GM23338 (cell line): Measurements from ENCODE around the gene COL4A1. TPM values are rescaled to one million over a fixed set of nuclear protein-coding genes. Genes with fewer than 3 reads are reported as not detected.

Source experiments
- ATAC-seq: fragments of 200-7000 bp; cut with Tn5 transposase; 3 replicates; pipeline ENCODE4 v1.9.1; 2020
- DNase-seq: peaks from one replicate; pipeline ENCODE4 v3.0.0-alpha.2; 2015; ENCODE audit warnings: low spot score
- H2AFZ ChIP-seq: fragments of 200-600 bp; sonication (generic); 2 replicates; pipeline ENCODE4 v1.8.0; 2016; ENCODE audit warnings: antibody characterized with exemption, mild to moderate bottlenecking, moderate library complexity
- H3F3A ChIP-seq: fragments of 200-600 bp; sonication (generic); replicated peaks from 2 replicates; pipeline ENCODE4 v1.8.0; 2017; ENCODE audit warnings: antibody characterized with exemption, mixed run types, low read depth
- H3K27ac ChIP-seq: fragments of 200-600 bp; sonication (generic); 2 replicates; pipeline ENCODE4 v1.6.1; 2016; ENCODE audit warnings: low read depth
- H3K27me3 ChIP-seq: fragments of 200-600 bp; sonication (generic); 2 replicates; pipeline ENCODE4 v1.8.0; 2016; ENCODE audit warnings: mild to moderate bottlenecking, mixed run types, moderate library complexity; ENCODE audit not compliant: insufficient read depth
- H3K36me3 ChIP-seq: fragments of 200-600 bp; sonication (generic); 2 replicates; pipeline ENCODE4 v1.8.0; 2016; ENCODE audit warnings: mild to moderate bottlenecking; ENCODE audit not compliant: insufficient read depth
- H3K4me1 ChIP-seq: fragments of 200-600 bp; sonication (generic); 2 replicates; pipeline ENCODE4 v1.8.0; 2016; ENCODE audit warnings: mild to moderate bottlenecking, moderate library complexity; ENCODE audit not compliant: insufficient read depth
- H3K4me2 ChIP-seq: fragments of 200-600 bp; sonication (generic); 2 replicates; pipeline ENCODE4 v1.7.1; 2017; ENCODE audit warnings: mixed run types
- H3K4me3 ChIP-seq: fragments of 200-600 bp; sonication (generic); 2 replicates; pipeline ENCODE4 v1.6.1; 2016; ENCODE audit warnings: mixed run types
- H3K79me2 ChIP-seq: fragments of 200-600 bp; sonication (generic); replicated peaks from 2 replicates; pipeline ENCODE4 v1.8.0; 2017; ENCODE audit warnings: mild to moderate bottlenecking; ENCODE audit not compliant: insufficient read depth
- H3K9me2 ChIP-seq: fragments of 200-600 bp; sonication (generic); 2 replicates; pipeline ENCODE4 v1.8.0; 2017; ENCODE audit not compliant: insufficient read depth
- H4K20me1 ChIP-seq: fragments of 200-600 bp; sonication (generic); replicated peaks from 2 replicates; pipeline ENCODE4 v1.8.0; 2017; ENCODE audit warnings: mild to moderate bottlenecking; ENCODE audit not compliant: insufficient read depth
- H3K27ac Mint-ChIP-seq: 2 replicates; pipeline ENCODE4 v1.8.0; 2020; ENCODE audit warnings: inconsistent platforms, mild to moderate bottlenecking, moderate library complexity, mixed read lengths
- H3K27me3 Mint-ChIP-seq: 3 replicates; pipeline ENCODE4 v1.8.0; 2022; ENCODE audit warnings: low read depth, mild to moderate bottlenecking, moderate library complexity, mixed read lengths, inconsistent platforms; ENCODE audit not compliant: insufficient read depth, poor library complexity
- H3K36me3 Mint-ChIP-seq: 3 replicates; pipeline ENCODE4 v1.8.0; 2021; ENCODE audit warnings: low read depth, mild to moderate bottlenecking, inconsistent platforms, moderate library complexity, mixed read lengths
- H3K4me1 Mint-ChIP-seq: 3 replicates; pipeline ENCODE4 v1.8.0; 2020; ENCODE audit warnings: mild to moderate bottlenecking, inconsistent platforms, mixed read lengths
- H3K4me3 Mint-ChIP-seq: 3 replicates; pipeline ENCODE4 v1.8.0; 2021; ENCODE audit warnings: moderate library complexity, mild to moderate bottlenecking, inconsistent platforms, mixed read lengths
- H3K9me3 Mint-ChIP-seq: 3 replicates; pipeline ENCODE4 v1.8.0; 2020; ENCODE audit warnings: moderate library complexity, mild to moderate bottlenecking, inconsistent platforms, mixed read lengths
- CREB1 ChIP-seq: fragments of 250-450 bp; sonication (Bioruptor Pico); IDR thresholded peaks from 2 replicates; pipeline ENCODE4 v1.5.0; 2020; ENCODE audit warnings: low read depth, mild to moderate bottlenecking, moderate library complexity
- CTCF ChIP-seq, 2 experiments: fragments of 200-600 bp in 1 of 2; sonication (generic) in 1 of 2; conservative IDR thresholded peaks; 2 replicates each; pipeline versions ENCODE4 v1.5.1 to v1.6.1; 2016 to 2017; ENCODE audit warnings: antibody characterized with exemption in 2 of 2, low read depth in 2 of 2, mild to moderate bottlenecking in 2 of 2, moderate library complexity in 1 of 2
- EZH2 ChIP-seq: fragments of 200-600 bp; sonication (generic); IDR thresholded peaks from one replicate; pipeline ENCODE4 v1.8.0; 2017; ENCODE audit warnings: antibody characterized with exemption, mild to moderate bottlenecking, low read depth; ENCODE audit not compliant: unreplicated experiment
- EZH2phosphoT487 ChIP-seq: fragments of 200-600 bp; sonication (generic); IDR thresholded peaks from one replicate; pipeline ENCODE4 v1.8.1; 2018; ENCODE audit warnings: antibody characterized with exemption; ENCODE audit not compliant: unreplicated experiment
- JUNB ChIP-seq: IDR thresholded peaks from one replicate; pipeline ENCODE4 v1.6.1; 2016; ENCODE audit warnings: antibody characterized with exemption; ENCODE audit not compliant: unreplicated experiment
- NANOG ChIP-seq: IDR thresholded peaks from 2 replicates; pipeline ENCODE4 v1.6.1; 2016; ENCODE audit warnings: antibody characterized with exemption, borderline replicate concordance
- POLR2AphosphoS5 ChIP-seq: IDR thresholded peaks from 2 replicates; pipeline ENCODE4 v1.6.1; 2016; ENCODE audit warnings: antibody characterized with exemption, low read depth
- STAT1 ChIP-seq: IDR thresholded peaks from one replicate; pipeline ENCODE4 v1.6.1; 2016; ENCODE audit warnings: antibody characterized with exemption; ENCODE audit not compliant: unreplicated experiment
- ZNF114 ChIP-seq: fragments of 250-450 bp; sonication (Bioruptor Pico); IDR thresholded peaks from 2 replicates; pipeline ENCODE4 v1.5.0; 2020; ENCODE audit warnings: mild to moderate bottlenecking, moderate library complexity
- ZNF331 ChIP-seq: fragments of 250-450 bp; sonication (Bioruptor Pico); IDR thresholded peaks from 2 replicates; pipeline ENCODE4 v1.5.0; 2020; ENCODE audit warnings: low read depth, mild to moderate bottlenecking, moderate library complexity
- polyA plus RNA-seq: library from polyadenylated mRNA; unstranded; fragments of >200 nt; fragmentation: Nextera tagmentation; extraction: Ambion mirVana; gene quantifications from 2 replicates; pipeline ENCODE4 v1.2.1, GENCODE V29; 2016
- total RNA-seq: library from RNA; depleted of rRNA; stranded (reverse); fragments of >200 nt; shearing (Covaris generic); gene quantifications from 2 replicates; pipeline ENCODE4 v1.2.3, GENCODE V29; 2014
- TF ChIP-seq, protein P1 (sequence below): IDR thresholded peaks from one replicate; pipeline ENCODE4 v1.6.1; 2018; ENCODE audit warnings: antibody characterized with exemption; ENCODE audit not compliant: unreplicated experiment
- TF ChIP-seq, protein P2 (sequence below): IDR thresholded peaks from 2 replicates; pipeline ENCODE4 v1.6.1; 2016; ENCODE audit warnings: antibody characterized with exemption
- TF ChIP-seq, protein P3 (sequence below): fragments of 250-450 bp; sonication (Bioruptor Pico); IDR thresholded peaks from 2 replicates; pipeline ENCODE4 v1.5.0; 2020; ENCODE audit warnings: mild to moderate bottlenecking, moderate library complexity

The COL4A1 gene
- total and polyA plus RNA-seq, 2 experiments from 2014 or later = 39.1 to 110 TPM

DNA sequence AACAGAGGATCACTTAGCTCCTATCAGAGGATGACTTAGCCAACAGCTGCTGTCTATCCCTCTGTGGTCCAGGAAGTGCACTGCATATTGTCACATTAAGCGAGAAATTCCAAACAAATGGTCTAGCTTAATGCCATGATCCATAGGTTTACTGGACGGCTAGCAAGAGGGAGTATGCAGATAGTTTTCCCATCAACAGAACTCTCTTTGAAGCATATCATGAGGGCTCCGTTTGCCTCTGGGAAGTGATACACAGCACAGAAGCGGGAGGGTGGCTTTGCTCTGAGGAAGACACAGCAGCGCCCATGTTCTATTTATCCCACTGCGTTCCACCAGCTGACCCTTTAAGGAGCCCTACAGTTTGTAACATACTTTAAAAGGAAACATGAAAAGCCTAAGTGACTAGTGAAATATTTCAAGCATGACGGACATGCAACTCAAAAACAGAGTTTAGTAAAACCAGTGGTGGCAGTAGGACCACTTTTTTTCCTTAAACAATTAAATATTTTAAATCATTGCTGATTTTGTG is 52.7 kb downstream of the COL4A1 start:
- Mint-ChIP-seq H3K27ac (no peak overlapping the region), H3K9me3 (no peaks in the 10 kb centered on the region; the same call in 2 of the 3 replicates), H3K36me3 (no peaks in the 10 kb centered on the region; the same call in 1 of the 3 replicates), H3K27me3 (peaks cover 1% of the 10 kb centered on the region), H3K4me3 (no peak overlapping the region), H3K4me1 (peaks cover 13% of the 10 kb centered on the region)
- Histone ChIP-seq H3K4me3 (no peak overlapping the region), H3K4me1 (peaks cover 3% of the 10 kb centered on the region; the same call in 1 of the 2 replicates), H2AFZ (no peak overlapping the region), H3K79me2 (peaks cover 9% of the 10 kb centered on the region), H3K27ac (no peak overlapping the region), H3K36me3 (no peaks in the 10 kb centered on the region), H3F3A (peaks cover 4% of the 10 kb centered on the region), H3K27me3 (no peaks in the 10 kb centered on the region), H3K4me2 (no peak overlapping the region), H4K20me1 (no peaks in the 10 kb centered on the region), H3K9me2 (no peaks in the 10 kb centered on the region)
- DNase-seq = no peak
- no peak for ATAC-seq
- TF ChIP-seq EZH2phosphoT487 = no peak
- TF ChIP-seq, protein P1, sequence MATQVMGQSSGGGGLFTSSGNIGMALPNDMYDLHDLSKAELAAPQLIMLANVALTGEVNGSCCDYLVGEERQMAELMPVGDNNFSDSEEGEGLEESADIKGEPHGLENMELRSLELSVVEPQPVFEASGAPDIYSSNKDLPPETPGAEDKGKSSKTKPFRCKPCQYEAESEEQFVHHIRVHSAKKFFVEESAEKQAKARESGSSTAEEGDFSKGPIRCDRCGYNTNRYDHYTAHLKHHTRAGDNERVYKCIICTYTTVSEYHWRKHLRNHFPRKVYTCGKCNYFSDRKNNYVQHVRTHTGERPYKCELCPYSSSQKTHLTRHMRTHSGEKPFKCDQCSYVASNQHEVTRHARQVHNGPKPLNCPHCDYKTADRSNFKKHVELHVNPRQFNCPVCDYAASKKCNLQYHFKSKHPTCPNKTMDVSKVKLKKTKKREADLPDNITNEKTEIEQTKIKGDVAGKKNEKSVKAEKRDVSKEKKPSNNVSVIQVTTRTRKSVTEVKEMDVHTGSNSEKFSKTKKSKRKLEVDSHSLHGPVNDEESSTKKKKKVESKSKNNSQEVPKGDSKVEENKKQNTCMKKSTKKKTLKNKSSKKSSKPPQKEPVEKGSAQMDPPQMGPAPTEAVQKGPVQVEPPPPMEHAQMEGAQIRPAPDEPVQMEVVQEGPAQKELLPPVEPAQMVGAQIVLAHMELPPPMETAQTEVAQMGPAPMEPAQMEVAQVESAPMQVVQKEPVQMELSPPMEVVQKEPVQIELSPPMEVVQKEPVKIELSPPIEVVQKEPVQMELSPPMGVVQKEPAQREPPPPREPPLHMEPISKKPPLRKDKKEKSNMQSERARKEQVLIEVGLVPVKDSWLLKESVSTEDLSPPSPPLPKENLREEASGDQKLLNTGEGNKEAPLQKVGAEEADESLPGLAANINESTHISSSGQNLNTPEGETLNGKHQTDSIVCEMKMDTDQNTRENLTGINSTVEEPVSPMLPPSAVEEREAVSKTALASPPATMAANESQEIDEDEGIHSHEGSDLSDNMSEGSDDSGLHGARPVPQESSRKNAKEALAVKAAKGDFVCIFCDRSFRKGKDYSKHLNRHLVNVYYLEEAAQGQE = no peak
- no peak for TF ChIP-seq STAT1
- TF ChIP-seq, protein P2, sequence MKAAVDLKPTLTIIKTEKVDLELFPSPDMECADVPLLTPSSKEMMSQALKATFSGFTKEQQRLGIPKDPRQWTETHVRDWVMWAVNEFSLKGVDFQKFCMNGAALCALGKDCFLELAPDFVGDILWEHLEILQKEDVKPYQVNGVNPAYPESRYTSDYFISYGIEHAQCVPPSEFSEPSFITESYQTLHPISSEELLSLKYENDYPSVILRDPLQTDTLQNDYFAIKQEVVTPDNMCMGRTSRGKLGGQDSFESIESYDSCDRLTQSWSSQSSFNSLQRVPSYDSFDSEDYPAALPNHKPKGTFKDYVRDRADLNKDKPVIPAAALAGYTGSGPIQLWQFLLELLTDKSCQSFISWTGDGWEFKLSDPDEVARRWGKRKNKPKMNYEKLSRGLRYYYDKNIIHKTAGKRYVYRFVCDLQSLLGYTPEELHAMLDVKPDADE = no peak
- TF ChIP-seq ZNF331 (CRISPR knock-in tag) = no peak
- no peak for TF ChIP-seq NANOG
- no peak for TF ChIP-seq JUNB
- no peak for TF ChIP-seq EZH2
- TF ChIP-seq ZNF114 (CRISPR knock-in tag) = no peak
- TF ChIP-seq, protein P3, sequence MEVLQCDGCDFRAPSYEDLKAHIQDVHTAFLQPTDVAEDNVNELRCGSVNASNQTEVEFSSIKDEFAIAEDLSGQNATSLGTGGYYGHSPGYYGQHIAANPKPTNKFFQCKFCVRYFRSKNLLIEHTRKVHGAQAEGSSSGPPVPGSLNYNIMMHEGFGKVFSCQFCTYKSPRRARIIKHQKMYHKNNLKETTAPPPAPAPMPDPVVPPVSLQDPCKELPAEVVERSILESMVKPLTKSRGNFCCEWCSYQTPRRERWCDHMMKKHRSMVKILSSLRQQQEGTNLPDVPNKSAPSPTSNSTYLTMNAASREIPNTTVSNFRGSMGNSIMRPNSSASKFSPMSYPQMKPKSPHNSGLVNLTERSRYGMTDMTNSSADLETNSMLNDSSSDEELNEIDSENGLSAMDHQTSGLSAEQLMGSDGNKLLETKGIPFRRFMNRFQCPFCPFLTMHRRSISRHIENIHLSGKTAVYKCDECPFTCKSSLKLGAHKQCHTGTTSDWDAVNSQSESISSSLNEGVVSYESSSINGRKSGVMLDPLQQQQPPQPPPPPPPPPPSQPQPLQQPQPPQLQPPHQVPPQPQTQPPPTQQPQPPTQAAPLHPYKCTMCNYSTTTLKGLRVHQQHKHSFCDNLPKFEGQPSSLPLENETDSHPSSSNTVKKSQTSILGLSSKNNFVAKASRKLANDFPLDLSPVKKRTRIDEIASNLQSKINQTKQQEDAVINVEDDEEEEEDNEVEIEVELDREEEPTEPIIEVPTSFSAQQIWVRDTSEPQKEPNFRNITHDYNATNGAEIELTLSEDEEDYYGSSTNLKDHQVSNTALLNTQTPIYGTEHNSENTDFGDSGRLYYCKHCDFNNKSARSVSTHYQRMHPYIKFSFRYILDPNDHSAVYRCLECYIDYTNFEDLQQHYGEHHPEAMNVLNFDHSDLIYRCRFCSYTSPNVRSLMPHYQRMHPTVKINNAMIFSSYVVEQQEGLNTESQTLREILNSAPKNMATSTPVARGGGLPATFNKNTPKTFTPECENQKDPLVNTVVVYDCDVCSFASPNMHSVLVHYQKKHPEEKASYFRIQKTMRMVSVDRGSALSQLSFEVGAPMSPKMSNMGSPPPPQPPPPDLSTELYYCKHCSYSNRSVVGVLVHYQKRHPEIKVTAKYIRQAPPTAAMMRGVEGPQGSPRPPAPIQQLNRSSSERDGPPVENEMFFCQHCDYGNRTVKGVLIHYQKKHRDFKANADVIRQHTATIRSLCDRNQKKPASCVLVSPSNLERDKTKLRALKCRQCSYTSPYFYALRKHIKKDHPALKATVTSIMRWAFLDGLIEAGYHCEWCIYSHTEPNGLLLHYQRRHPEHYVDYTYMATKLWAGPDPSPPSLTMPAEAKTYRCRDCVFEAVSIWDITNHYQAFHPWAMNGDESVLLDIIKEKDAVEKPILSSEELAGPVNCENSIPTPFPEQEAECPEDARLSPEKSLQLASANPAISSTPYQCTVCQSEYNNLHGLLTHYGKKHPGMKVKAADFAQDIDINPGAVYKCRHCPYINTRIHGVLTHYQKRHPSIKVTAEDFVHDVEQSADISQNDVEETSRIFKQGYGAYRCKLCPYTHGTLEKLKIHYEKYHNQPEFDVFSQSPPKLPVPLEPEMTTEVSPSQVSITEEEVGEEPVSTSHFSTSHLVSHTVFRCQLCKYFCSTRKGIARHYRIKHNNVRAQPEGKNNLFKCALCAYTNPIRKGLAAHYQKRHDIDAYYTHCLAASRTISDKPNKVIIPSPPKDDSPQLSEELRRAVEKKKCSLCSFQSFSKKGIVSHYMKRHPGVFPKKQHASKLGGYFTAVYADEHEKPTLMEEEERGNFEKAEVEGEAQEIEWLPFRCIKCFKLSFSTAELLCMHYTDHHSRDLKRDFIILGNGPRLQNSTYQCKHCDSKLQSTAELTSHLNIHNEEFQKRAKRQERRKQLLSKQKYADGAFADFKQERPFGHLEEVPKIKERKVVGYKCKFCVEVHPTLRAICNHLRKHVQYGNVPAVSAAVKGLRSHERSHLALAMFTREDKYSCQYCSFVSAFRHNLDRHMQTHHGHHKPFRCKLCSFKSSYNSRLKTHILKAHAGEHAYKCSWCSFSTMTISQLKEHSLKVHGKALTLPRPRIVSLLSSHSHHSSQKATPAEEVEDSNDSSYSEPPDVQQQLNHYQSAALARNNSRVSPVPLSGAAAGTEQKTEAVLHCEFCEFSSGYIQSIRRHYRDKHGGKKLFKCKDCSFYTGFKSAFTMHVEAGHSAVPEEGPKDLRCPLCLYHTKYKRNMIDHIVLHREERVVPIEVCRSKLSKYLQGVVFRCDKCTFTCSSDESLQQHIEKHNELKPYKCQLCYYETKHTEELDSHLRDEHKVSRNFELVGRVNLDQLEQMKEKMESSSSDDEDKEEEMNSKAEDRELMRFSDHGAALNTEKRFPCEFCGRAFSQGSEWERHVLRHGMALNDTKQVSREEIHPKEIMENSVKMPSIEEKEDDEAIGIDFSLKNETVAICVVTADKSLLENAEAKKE (CRISPR knock-in tag) = no peak
- no peak for TF ChIP-seq CREB1 (CRISPR knock-in tag)
- no peak for TF ChIP-seq POLR2AphosphoS5
- TF ChIP-seq CTCF (conservative IDR thresholded peaks at IDR 0.05; ENCODE audit: low read depth in 2 of 2) = no peak
